HAP-1 (cell line): ENCODE results near the gene GABRG2.

Source experiments
- DNase-seq, 2 experiments: peaks; one replicate each; pipeline ENCODE4 v3.0.0-alpha.2; 2016 to 2020; ENCODE audit warnings: low spot score in 2 of 2
- H3K27me3 ChIP-seq: fragments of 250-450 bp; sonication (Bioruptor Pico); 2 replicates; pipeline ENCODE4 v1.5.1; 2020; ENCODE audit warnings: low read depth, mild to moderate bottlenecking, moderate library complexity
- H3K36me3 ChIP-seq: fragments of 250-450 bp; sonication (Bioruptor Pico); replicated peaks from 2 replicates; pipeline ENCODE4 v1.5.1; 2020; ENCODE audit warnings: mild to moderate bottlenecking
- H3K4me1 ChIP-seq: fragments of 250-450 bp; sonication (Bioruptor Pico); 2 replicates; pipeline ENCODE4 v1.5.1; 2020; ENCODE audit warnings: mild to moderate bottlenecking
- H3K4me3 ChIP-seq: fragments of 250-450 bp; sonication (Bioruptor Pico); 2 replicates; pipeline ENCODE4 v1.5.1; 2020; ENCODE audit warnings: mild to moderate bottlenecking, moderate library complexity
- H3K9me3 ChIP-seq: fragments of 250-450 bp; sonication (Bioruptor Pico); 2 replicates; pipeline ENCODE4 v1.5.1; 2020; ENCODE audit warnings: mild to moderate bottlenecking, moderate library complexity
- in situ Hi-C: fragments of 300-500 bp; cut with MboI; formaldehyde crosslinking; loops from 3 replicates; pipeline ENCODE4 v1.14.3; 2020; ENCODE audit warnings: low sequenced_read_pairs, inconsistent platforms, mixed read lengths

Gene GABRG2

DNA sequence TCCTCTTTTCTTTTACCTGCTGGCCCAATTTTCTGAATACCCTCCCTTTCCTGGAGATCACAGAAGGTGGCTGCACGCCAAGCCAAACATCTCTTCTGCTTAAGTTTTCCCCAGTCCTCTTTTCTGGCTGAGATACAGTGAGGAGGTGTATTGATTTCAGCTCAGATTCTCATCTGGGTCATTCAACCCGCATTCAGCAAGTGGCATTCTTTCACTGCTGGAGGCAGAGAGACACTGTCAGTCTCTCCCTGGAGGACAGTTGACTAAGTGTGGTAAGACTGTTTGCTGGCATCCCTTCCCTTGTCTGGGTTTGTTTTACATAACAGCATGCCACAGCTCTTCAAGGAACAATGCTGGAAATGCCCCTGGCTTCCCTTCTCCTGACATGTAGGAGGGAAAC is 60.5 kb downstream of the GABRG2 start:
- no peaks in the 10 kb centered on the region for H3K9me3 ChIP-seq
- H3K4me3 ChIP-seq = no peak overlapping the region
- in situ Hi-C loops = no loop called here
- H3K36me3 ChIP-seq = no peaks in the 10 kb centered on the region
- H3K4me1 ChIP-seq = no peaks in the 10 kb centered on the region
- no peaks in the 10 kb centered on the region for H3K27me3 ChIP-seq
- DNase-seq = no peak

GRCh38 chr5:162132348-162132747 is 64.8 kb downstream of the GABRG2 start:
- Histone ChIP-seq H3K4me1 (no peaks in the 10 kb centered on the region), H3K4me3 (no peak overlapping the region), H3K9me3 (no peaks in the 10 kb centered on the region), H3K36me3 (no peaks in the 10 kb centered on the region), H3K27me3 (no peaks in the 10 kb centered on the region)
- no peak for DNase-seq
- in situ Hi-C loops = no loop called here

DNA sequence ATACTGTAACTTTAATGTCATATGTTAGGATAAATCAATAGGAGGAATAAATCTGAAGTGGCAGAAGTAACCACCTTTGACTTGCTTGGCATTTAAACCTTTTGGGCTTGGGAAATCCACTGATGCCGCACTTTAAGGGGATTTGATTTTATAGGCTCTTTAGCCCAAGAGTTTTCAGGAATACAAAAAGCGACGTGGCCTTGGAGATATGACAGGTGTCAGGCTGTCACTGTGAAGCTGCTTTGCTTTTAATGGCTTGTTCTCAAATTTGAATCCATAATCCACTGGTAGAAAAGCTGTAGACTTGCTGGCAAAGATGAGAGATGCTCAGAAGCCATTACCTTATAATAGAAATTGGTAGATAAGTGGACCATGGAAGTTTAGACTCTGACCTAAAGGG is 71.6 kb downstream of the GABRG2 start:
- H3K4me1 ChIP-seq = no peaks in the 10 kb centered on the region
- in situ Hi-C loops = no loop called here
- no peak for DNase-seq
- H3K4me3 ChIP-seq = no peak overlapping the region
- no peaks in the 10 kb centered on the region for H3K36me3 ChIP-seq
- H3K27me3 ChIP-seq = no peaks in the 10 kb centered on the region
- no peaks in the 10 kb centered on the region for H3K9me3 ChIP-seq

- no peaks in the 10 kb centered on the region for H3K36me3 ChIP-seq
- in situ Hi-C loops = no loop called here
- no peak overlapping the region for H3K4me3 ChIP-seq
- no peaks in the 10 kb centered on the region for H3K4me1 ChIP-seq
- DNase-seq = no peak
- no peaks in the 10 kb centered on the region for H3K9me3 ChIP-seq
- no peaks in the 10 kb centered on the region for H3K27me3 ChIP-seq
Measured at GRCh38 chr5:162154242-162154641, 86.7 kb downstream of the GABRG2 start.

GRCh38 chr5:162160401-162160800 is 92.8 kb downstream of the GABRG2 start:
- no peaks in the 10 kb centered on the region for H3K9me3 ChIP-seq
- in situ Hi-C loops = no loop called here
- H3K4me1 ChIP-seq = no peaks in the 10 kb centered on the region
- no peaks in the 10 kb centered on the region for H3K27me3 ChIP-seq
- no peaks in the 10 kb centered on the region for H3K36me3 ChIP-seq
- H3K4me3 ChIP-seq = no peak overlapping the region
- no peak for DNase-seq

DNA sequence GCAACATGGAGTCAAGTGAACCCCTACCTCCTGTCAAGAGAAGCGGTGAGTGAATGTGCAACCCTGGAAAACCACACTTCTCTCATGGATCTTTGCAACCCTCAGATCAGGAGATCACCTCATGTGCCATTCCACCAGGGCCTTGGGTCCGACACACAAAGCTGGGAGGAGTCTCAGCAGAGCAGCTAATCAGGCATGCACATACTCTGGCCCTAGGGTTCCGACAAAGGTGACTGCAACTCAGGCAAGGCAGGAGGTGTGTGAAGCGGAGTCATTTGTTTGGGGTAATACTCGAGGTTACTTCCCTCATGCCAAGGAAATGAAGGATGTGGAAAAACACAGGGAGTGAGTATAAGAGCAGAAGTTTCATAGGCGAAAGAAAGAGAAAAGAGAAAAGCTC is 96.1 kb downstream of the GABRG2 start:
- Histone ChIP-seq H3K4me3 (no peak overlapping the region), H3K4me1 (no peaks in the 10 kb centered on the region), H3K9me3 (no peaks in the 10 kb centered on the region), H3K27me3 (no peaks in the 10 kb centered on the region), H3K36me3 (no peaks in the 10 kb centered on the region)
- no peak for DNase-seq
- in situ Hi-C loops = no loop called here

DNA sequence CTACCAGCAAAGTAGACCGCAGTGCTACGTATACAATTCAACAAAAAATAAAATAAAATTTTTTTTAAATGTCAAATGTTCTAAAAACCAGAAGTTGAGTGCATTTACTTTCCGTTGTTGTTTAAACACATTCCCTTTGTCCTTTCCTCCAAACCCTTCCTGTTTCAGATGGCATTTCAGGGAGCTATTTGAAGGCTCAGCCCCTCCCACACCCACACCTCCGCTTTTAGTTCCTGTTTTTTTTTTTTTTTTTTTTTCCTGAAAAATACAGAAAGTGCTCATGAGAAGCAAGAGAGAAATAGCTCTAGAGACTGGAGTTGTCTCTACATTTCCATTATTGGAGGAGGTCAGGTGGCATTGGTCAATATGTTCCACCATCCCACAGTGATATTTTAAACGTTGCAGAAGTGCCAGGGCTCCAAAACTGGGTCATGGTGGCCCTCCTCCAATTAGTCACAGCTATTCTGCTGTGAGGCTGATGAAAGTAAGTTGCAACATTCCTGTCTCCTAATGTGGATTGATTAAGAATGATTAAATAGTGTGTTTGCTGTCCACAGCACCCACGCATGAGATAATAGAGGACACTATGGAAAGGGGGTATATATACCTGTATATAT is 106.9 kb downstream of the GABRG2 start:
- H3K9me3 ChIP-seq = no peaks in the 10 kb centered on the region
- H3K36me3 ChIP-seq = no peaks in the 10 kb centered on the region
- in situ Hi-C loops = no loop called here
- no peaks in the 10 kb centered on the region for H3K4me1 ChIP-seq
- DNase-seq = no peak
- H3K4me3 ChIP-seq = no peak overlapping the region
- no peaks in the 10 kb centered on the region for H3K27me3 ChIP-seq

GRCh38 chr5:162187371-162187770 is 119.8 kb downstream of the GABRG2 start:
- DNase-seq = no peak
- Histone ChIP-seq H3K4me1 (no peaks in the 10 kb centered on the region), H3K36me3 (no peaks in the 10 kb centered on the region), H3K9me3 (no peaks in the 10 kb centered on the region), H3K27me3 (no peaks in the 10 kb centered on the region), H3K4me3 (no peak overlapping the region)
- in situ Hi-C loops = no loop called here

GRCh38 chr5:162189719-162190118 is 122.1 kb downstream of the GABRG2 start:
- H3K4me3 ChIP-seq = no peak overlapping the region
- no peaks in the 10 kb centered on the region for H3K9me3 ChIP-seq
- H3K27me3 ChIP-seq = no peaks in the 10 kb centered on the region
- in situ Hi-C loops = no loop called here
- no peak for DNase-seq
- H3K4me1 ChIP-seq = no peaks in the 10 kb centered on the region
- H3K36me3 ChIP-seq = no peaks in the 10 kb centered on the region

DNA sequence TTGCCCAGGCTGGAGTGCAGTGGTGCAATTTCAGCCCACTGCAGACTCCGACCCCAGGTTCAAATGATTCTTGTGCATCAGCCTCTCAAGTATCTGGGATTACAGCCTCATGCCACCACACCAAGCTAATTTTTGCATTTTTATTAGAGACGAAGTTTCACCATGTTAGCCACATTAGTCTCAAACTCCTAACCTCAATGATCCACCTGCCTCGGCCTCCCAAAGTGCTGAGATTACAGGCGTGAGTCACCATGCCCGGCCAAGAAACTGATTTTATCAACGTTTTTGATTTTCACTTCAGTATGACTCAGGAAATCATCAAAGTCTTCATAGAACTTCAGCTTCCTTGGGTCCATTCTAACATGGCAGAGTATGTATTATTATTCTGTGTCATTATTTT is 125.4 kb downstream of the GABRG2 start:
- no peaks in the 10 kb centered on the region for H3K36me3 ChIP-seq
- DNase-seq = no peak
- H3K9me3 ChIP-seq = no peaks in the 10 kb centered on the region
- H3K4me3 ChIP-seq = no peak overlapping the region
- H3K27me3 ChIP-seq = no peaks in the 10 kb centered on the region
- no peaks in the 10 kb centered on the region for H3K4me1 ChIP-seq
- in situ Hi-C loops = no loop called here

DNA sequence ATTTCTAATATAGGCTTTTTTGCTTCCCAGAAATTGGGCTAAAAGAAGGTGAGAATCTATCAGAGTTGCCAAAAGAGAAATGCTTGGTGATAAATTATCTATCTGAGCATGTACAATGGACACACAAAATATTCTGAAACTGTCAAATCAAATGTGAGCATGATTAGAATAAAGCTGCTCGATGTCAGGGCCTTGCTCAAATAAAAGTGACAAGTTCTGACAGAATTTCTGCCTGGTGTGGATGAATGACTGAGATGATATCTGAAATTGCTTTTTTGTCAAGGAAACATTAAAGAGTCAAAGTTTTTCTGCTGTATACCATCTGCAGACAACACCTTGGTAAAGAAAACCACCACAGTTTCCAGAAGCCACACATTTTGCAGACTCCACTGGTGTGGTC is 128.8 kb downstream of the GABRG2 start:
- DNase-seq = no peak
- H3K4me3 ChIP-seq = no peak overlapping the region
- in situ Hi-C loops = no loop called here

GRCh38 chr5:162202285-162202880 is 134.8 kb downstream of the GABRG2 start:
- Histone ChIP-seq H3K36me3 (no peaks in the 10 kb centered on the region), H3K27me3 (no peaks in the 10 kb centered on the region), H3K9me3 (no peaks in the 10 kb centered on the region), H3K4me1 (no peaks in the 10 kb centered on the region), H3K4me3 (no peak overlapping the region)
- in situ Hi-C loops = no loop called here
- DNase-seq = no peak

More for the DNA sequence above, 128.8 kb downstream of the GABRG2 start:
- Histone ChIP-seq H3K36me3 (no peaks in the 10 kb centered on the region), H3K9me3 (no peaks in the 10 kb centered on the region), H3K4me1 (no peaks in the 10 kb centered on the region), H3K27me3 (no peaks in the 10 kb centered on the region)
